GM21515 (cell line): ENCODE results near the gene ARHGAP22.

ENCODE experiments used
- ATAC-seq: cut with Tn5 transposase; IDR thresholded peaks from one replicate; pipeline ENCODE4 v1.9.1; 2021; ENCODE audit not compliant: unreplicated experiment

The ARHGAP22 gene

DNA sequence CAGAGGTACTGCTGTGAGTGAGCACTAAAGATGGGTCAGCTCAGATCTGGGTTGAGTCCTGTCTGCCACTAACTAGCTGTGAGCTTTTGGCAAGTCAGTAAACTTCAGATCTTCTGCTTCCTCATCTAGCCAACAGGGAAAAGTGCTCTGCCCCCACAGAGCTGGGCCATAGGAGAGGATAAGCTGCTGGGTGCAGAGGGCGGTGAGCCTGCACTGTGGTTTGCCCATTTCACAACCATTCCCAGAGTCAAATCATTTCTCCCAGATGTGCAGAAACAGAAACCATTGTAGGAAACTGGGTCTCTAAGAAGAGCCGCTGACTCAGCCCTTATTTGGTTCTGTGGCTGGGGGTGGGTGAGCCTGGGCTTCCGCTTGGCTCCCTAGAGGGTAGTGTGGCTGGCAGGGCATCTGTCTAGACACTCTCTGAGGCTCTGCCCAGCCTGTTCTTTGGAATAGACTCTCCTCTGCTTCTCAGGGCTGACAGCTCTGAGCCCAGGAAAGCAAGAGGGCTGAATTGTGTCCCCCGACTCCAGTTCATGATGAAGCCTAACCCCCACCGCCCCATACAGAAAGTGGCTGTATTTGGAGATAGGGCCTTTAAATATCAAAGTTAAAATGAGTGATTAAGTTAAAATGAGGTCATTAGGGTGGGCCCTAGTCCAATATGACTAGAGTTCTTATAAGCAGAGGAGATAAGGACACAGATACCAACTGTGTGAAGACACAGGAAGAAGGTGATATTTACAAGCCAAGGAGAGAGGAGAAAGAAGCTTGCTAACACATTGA, 29.5 kb upstream of the ARHGAP22 start:
- ATAC-seq, result peak; percentile 86

DNA sequence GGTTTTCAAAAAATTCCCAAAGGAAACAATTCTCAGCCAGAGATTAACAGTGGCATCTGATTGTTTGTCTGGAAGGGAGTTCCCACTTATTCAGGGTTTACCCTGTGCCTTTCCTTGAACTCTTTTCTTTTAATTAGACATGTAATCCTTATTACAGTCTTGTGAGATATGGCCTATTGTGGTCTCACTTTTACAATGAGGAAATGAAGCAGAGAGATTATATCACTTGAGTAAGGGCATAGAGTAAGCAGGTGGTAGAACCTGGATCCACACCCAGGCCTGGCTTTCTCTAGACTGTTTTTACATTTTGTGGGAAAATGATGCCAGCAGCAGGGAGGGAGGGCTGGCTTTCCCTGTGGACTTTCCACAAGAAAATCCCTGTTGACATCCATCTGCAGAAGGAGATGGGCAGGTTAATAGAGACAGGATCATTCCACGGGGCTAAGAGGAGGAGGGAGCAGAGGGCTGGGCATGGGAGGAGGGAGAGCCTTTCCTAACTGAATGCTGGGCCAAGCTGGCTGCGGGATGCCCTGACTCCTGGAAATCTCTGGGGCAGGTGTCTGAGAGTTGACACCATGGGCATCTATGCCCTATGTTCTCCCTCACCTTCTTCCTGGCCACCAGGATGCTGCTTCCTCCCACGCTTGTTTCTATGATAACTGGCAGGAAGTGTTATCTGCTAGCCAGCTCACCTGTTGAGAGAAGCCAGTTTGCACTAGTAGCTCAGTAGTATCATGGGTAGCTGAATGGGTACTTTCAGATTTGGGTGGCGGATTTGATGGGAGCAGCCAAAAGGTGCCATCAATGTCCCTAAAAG, 28.7 kb upstream of the ARHGAP22 start:
- peak; percentile 23 for ATAC-seq

DNA sequence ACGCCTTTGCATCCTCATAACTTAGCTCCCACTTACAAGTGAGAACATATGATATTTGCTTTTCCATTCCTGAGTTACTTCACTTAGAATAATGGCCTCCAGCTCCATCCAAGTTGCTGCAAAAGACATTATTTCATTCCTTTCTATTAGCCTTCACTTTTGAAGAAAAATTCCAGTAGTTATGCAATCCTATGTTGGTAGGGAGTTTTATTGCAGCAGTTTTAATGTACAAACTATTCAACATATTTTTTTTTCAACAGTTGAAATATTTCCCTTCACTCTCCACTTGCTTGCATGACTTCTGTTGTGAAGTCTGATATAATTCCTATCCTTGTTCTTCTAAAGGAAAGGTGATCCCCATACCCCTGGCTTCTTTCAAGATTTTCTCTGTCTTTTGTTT, 27.3 kb upstream of the ARHGAP22 start:
- no peak for ATAC-seq

DNA sequence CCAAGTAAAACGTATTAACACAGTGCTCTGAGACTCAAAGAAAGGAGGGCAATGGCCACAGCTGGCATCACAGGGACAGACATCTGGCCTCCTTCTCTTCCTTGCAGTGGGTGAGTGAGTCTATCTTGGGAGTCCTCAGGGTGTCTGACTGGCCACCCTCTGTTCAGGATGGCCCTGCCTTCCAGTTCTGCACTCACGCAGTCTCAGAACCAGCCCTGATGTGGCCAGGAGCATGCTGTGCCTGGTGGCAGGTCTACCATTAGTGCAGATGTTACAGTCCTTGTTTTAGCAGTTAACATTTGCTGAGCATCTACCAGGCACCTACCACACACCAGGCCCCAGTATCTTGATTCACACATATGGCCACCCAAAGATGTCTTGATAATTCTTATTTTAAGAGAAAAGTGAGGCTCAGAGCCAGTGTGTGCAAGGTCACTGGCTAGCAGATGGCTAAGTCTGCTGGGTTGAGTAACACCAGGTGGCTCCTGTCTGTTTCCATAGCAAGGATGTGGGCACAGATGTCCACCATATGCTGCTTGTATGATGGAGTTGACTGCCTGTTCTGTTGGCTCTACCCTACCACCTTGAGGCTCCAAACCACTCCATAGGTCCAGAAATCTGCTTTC, 23.2 kb upstream of the ARHGAP22 start:
- ATAC-seq, result no peak

DNA sequence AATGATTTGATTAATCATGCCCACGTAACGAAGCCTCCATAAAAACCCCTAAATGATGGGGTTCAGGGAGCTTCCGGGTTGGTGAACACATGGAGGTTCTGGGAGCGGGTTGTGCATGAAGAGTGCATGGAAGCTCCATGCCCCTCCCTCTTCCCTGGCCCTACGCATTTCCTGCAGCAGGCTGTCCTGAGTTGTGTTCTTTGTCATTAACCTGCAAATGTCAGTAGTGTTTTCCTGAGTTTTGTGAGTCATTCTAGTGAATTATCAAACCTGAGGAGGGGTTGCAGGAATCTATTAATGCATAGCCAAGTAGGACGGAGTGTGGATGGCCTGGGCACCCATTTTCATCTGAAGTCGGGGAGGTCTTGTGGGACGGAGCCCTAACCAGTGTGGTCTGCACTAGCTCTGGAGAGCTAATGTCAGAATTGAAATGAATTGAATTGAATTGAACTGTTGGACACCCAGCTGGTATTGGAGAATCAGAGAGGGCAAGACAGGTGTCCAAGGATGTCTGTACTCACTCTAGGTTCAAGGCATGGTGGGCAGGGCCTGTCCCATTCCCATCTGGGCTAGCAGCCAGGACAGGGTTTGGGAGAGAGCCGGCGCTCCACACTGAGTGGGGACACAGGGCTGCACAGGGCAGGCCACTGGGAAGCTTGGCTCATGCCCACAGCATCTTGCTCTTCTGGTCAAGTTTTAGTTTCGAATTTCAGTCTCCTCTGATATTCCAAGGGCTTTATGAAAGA, 22.3 kb upstream of the ARHGAP22 start:
- ATAC-seq, result no peak

DNA sequence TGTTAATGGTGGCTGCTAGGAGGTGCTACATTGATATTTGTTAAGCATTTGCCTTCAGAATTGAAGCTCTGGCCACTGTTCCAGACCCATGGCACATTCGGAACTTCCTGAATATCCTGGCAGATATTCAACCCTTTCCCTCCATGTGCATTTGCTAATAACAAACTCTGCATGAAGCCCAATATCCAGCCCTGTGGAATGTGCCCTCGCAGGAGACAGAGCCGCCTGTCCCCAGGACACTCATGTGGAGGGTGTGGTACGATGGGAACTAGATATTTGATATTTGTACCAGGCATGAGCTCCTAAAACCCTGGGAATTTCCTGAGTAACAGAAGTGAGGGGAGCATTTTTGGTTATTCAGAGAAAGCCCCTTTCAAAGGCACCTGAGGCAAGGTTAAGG, 21.6 kb upstream of the ARHGAP22 start:
- ATAC-seq, result no peak

DNA sequence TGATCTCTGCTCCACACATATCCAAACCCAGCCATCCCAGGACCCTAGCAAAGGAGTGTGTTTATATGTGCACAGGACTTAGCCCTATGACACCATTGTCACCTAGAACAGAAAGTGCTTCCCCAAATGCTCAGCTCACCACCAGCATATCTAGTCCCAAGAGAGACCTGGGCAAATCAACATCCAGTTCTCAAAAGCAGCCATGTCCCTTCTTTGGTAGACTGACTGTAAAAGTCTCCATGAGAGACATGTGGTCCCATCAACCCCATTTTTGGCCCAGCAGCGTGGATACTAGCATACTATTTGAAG, 20.9 kb upstream of the ARHGAP22 start:
- no peak for ATAC-seq

DNA sequence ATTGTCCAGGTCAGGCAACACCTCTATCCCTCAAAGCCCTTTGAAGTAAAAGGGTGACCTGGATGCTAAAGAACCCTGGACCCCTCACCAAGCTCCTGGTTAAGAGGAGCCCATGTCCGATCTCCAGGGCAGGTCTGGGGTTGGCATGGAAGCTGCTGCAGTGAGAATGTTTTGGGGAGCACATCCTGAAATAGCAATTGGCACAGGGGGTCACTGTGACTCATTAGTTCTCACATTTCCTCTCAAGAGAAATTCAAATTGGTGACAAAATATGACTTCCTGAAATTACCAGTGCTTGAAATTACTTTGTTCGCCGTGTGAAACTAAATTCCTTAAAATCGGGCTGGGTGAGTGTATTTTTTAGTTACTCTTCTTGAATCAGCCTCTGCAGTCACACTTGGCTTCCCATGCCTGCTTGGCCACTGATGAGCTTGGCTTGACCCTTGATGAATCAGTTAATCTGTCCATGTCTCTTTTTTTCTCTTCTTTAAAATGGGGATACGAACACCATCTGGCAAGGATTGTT, 18.8 kb upstream of the ARHGAP22 start:
- no peak for ATAC-seq

DNA sequence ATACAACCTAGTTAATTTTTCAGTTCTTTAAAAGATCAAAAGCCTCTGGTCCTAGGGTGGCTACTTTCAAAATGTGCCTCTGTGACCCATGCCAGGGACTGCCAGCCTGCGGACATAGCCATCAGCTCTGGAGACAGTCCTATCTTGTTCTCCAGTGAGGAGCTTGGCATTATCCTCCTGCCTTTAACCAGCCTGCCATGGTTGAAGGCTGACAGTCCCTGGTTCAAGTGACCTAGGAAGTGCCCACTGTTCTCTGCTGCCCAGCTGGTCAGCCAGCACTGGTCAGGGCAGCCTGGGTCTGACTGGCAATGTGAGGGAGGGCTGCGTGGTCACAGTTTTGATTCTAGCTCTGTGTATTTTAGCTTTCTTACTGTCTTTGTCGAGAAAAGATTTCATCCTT, 18.1 kb upstream of the ARHGAP22 start:
- no peak for ATAC-seq

DNA sequence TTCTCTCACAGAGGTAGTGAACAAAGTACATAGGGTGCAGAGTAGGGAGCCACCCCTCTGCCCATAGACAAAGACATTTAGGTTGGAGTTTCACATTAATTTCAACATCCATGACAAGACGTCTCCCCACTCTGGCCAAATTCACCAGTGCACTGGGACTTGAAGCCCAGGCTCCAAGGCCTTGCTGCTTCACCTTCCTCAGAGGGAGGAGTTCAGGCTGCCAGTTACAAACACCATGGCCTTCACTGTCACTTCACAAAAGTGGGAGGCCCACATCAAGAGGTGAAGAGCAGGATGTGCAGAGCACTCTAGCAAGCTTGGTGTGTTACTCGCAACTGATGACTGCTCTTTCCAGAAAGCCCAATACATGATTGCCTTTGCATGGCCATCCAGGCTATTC, 15.8 kb upstream of the ARHGAP22 start:
- no peak for ATAC-seq

DNA sequence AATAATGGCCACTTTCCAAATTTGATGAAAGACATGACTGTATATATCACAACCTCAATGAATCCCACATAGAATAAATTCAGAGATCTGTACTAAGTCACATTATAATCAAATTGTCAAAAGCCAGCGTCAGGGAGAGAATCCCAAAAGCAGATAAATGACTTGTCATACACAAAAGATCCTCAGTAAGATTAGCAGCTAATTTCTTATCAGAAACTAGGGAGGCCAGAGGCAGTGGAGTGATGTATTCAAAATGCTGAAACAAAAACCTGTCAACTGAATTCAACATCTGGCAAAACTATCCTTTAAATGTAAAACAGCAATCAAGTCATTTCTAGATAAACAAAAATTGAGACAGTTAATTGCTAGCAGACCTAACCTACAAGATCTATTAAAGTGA, 11.6 kb upstream of the ARHGAP22 start:
- ATAC-seq, result no peak

DNA sequence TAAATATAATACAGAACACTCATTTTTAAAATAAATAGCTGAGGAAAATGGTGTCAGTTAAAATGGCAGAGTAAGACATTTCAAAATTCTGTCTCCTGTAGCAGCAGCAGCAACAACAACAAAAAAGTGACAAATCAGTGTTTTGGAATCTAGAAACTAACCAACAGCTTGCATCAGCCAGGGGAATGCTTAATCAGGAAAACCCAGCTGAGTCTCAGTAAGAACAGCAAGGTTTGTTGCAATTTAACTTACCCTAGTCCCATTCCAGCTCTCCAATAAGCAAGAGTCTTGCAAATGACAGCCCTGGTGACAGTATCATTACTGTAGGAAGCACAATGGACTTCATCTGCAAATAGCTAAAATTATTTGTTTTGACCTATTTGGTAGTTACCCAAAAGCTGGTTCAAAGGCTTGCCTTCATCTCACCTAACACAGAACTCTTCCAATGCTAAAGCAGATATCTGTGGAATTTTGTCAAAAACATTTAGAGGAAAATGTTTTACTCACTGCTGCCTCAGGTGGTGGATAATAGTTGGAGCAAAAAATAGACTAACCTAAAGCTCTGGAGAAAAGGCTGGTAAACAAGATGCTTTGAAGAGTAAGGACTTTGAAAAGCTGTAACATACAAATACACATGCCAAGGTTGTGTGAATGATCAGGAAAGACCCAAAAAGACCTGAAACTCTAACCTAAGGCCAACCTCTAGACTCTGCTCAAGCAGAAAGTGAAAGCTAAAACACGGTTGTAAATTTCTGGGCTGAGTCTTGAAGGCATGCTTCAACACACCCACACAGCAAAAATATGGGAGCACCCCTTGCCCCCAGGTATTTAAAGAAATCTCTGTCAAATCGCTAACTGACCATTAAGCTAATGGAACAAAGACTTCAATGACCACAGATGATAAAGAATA, 9.9 kb upstream of the ARHGAP22 start:
- peak; percentile 80 for ATAC-seq

DNA sequence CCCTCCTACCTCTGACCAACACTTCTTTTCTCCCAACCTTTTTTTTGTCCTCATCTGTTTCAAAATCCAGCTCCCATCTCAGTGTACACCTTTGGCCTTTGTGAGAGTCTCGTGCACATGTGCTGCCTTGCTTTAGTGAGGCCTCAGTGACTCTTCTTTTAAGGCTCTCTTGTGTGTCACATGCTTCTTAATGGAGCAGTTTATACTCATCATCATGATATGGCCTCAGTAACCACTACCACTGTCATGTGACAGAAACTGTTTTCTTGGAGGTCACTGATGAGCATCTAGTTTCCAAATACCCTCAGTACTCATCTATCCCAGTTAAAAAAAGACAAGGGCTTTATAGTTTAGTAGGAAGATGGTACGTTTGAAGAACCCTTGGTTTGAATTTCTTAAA, 8.1 kb upstream of the ARHGAP22 start:
- no peak for ATAC-seq

DNA sequence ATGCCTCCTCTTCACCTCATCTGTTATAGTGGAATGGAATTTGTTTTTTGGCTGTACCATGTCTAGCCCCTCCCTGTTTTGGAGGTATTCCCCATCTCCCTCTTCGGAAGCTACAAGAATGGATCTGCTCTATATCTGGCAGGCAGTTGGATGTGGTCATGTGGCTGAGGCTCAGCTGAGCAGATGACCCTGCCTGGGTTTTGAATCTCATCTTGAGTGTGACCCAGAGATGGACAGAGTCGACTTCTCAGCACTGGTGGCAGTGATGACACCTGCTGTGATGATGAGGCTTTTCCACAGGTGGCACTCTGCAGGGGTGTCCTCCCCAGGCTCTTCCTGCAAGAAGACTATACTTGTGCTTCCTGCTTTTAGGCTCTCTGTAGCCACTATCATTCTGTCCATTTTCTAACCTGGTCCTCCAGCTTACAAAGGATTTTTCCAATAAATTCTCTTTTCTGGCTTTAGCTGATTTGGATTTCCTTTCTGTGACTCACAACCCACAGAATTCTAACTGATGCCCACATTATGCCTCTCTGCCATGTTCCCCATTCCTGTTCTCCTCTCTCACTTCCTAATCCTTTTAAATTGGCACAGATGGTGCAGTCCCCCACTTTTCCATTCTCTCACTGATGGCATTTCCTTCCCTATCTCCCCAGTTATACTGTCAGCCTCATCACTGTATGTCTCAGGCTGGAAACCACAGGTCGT, 7.5 kb upstream of the ARHGAP22 start:
- no peak for ATAC-seq

DNA sequence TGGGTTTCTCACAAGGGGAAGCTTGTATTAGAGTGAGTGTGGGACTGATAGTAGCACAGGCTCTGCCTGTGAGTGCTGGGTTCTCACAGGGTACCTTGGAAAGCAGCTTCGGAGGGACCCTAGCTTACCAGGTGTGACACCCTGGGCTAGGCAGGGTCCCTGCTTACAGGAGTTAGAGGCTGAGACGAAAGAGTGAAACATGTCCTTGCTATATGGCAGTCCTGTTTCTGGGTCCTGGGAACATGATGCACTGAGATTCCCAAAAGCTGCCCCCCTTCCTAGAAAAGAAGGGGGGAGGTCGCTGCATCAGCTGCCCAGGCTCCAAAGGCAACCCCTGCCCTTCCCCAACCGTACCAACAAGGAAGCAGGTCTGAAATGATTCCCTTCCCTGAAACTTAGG, 6.3 kb upstream of the ARHGAP22 start:
- no peak for ATAC-seq

DNA sequence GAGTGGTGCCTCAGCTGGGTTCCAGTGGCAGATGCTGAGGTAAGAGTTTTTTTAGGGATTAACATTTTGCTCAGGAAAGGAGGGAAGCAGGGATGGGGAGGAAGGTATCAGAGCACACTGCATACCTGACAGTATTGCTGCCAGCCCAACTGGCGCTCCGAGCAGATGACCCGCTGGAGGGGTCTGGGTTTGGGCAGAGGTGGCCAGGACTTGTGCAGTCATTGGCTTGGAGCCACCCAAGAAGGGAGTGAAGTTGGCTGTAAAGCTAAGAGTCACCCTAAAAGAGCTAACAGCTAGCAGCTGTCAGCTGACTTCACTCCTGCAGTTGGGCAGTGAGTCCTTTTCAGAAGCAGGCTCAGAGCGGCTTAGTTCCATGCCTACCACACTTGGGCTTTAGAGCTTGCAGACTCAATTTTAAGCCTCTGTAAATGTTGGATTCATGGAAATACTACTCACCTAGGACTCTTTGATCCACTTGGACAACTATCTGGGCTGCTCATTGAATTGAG, 5.8 kb upstream of the ARHGAP22 start:
- ATAC-seq, result no peak

DNA sequence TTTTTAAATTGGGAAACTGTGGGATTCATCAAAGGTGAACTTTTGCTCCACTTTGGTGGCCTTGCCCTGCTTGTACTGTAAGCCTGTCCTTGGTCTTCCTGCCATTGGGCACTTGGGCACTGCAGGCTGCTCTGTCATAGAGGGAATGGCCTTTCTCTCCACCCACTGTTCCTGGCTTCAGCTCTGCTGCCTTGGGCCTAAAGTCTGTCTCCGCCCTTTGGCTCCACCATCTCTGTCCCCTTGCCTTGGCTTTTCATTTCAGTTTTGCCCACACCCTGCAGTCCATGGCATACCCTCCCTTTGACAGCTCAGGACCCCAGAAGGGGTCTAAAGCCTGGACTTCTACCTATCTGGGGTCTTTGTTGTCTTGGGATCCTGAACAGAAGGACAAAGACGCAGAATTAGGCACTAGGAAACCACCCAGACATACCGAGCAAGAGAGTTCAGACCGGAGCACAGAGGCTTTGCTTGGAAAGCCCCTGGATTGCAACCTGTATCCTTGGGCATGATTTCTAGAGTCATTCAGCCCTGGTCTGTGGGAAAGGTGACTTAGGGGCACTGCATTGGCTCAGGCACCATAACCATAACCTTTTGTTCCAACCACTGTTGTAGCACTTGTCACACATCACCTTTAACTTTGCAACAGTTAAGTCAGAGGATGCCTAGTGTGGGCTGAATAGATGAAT, 5.2 kb upstream of the ARHGAP22 start:
- ATAC-seq, result no peak

DNA sequence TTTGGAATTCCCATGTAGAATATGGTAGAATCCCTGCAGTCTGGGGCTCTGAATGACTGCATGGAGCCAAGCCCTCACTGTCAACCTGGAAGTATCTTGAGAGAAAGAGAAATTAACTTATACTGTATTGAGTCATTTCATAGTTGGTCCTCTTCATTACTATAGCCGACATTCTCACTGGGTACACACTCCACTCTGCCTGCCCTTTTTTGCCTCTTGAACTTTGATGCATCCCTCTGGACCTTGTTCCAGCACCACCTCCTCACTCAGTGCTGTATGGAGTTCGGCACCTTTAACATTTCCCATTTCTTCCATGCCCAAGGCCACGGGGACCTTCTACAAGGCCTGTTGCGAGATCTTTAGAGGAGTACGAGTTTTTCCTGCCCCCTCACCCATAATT, 4.6 kb upstream of the ARHGAP22 start:
- ATAC-seq, result no peak

DNA sequence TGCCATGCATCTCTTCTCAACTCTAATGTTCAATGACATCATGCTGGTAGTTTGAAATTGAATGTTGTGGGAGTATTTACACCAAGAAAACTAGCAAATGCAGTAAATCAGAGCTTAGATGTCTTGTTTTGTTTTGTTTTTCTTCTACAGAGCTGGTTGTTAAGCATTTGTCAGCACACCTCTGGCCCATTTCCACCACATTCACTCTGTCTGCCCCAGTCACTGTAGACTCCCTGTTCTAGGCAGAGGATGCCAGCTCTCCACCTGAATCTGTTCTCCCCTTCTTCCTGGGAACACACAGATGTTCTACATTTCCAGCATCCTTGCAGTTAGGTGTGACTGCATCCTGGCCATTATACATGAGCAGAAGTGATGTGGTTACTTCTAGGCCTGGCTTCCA, 4.1 kb upstream of the ARHGAP22 start:
- ATAC-seq, result no peak
